ENCODE data around the gene NOG. TPM values are rescaled to one million over a fixed set of nuclear protein-coding genes. Genes with fewer than 3 reads are reported as not detected.
A peak's percentile ranks its signal among the peaks of the same experiment; 100 is the strongest.

The NOG gene
- total and polyA plus RNA-seq, 2 experiments from 2014 or later: 0.39 to 0.66 TPM

DNA sequence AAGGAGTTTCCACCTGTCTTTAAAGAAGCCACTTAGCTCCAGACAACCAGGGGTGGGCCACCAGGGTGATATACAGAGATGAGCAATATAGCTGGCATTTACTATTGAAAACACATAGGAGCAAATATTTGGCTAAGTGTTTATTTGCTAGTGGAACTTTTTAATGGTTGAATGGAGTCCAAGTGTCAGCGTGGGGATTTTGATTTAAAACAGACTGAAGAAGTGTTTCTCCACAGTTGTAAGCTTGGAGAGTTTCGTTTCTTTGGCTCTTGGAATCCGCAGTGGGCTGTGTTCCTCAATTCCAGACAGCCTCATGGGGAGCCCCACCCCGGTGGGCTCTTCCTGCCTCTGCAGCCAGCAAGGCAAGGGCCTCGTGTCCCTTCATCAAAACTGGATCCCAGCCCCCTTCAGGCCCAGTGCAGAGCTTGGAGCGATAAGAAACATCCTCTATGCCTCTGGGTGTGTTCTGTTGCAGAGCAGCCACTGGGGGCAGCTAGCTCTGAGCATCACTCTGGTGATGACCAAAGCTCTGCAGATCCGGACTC lies 36.1 kb downstream of the NOG start:
- H3K4me1 Mint-ChIP-seq: peaks cover 6% of the 10 kb centered on the region; the same call in 2 of the 3 replicates
- peak; percentile 99 for ATAC-seq
- no peak overlapping the region for H3K4me2 ChIP-seq
- no peak overlapping the region for H2AFZ ChIP-seq
- H3K27me3 Mint-ChIP-seq (ENCODE audit: insufficient read depth, low read depth, poor library complexity): peaks cover 5% of the 10 kb centered on the region
- TF ChIP-seq ZNF114 (CRISPR knock-in tag; IDR thresholded peaks at IDR 0.05) (no peak), EZH2 (IDR thresholded peaks at IDR 0.05; ENCODE audit: low read depth, unreplicated experiment) (no peak), JUNB (IDR thresholded peaks at IDR 0.05; ENCODE audit: unreplicated experiment) (no peak), NANOG (IDR thresholded peaks at IDR 0.05; ENCODE audit: borderline replicate concordance) (no peak)
- TF ChIP-seq, protein P1, sequence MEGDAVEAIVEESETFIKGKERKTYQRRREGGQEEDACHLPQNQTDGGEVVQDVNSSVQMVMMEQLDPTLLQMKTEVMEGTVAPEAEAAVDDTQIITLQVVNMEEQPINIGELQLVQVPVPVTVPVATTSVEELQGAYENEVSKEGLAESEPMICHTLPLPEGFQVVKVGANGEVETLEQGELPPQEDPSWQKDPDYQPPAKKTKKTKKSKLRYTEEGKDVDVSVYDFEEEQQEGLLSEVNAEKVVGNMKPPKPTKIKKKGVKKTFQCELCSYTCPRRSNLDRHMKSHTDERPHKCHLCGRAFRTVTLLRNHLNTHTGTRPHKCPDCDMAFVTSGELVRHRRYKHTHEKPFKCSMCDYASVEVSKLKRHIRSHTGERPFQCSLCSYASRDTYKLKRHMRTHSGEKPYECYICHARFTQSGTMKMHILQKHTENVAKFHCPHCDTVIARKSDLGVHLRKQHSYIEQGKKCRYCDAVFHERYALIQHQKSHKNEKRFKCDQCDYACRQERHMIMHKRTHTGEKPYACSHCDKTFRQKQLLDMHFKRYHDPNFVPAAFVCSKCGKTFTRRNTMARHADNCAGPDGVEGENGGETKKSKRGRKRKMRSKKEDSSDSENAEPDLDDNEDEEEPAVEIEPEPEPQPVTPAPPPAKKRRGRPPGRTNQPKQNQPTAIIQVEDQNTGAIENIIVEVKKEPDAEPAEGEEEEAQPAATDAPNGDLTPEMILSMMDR (conservative IDR thresholded peaks at IDR 0.05; ENCODE audit: low read depth in 2 of 2): peak; percentile 50 to 52
- no peaks in the 10 kb centered on the region for H4K20me1 ChIP-seq (replicated peaks; ENCODE audit: insufficient read depth)
- no peaks in the 10 kb centered on the region for H3K27me3 ChIP-seq (ENCODE audit: insufficient read depth)
- no peaks in the 10 kb centered on the region for H3F3A ChIP-seq (replicated peaks; ENCODE audit: low read depth)
- DNase-seq (ENCODE audit: low spot score): peak; percentile 83
- no peaks in the 10 kb centered on the region for H3K36me3 Mint-ChIP-seq (ENCODE audit: low read depth)
- no peaks in the 10 kb centered on the region for H3K79me2 ChIP-seq (replicated peaks; ENCODE audit: insufficient read depth)
- H3K9me2 ChIP-seq (ENCODE audit: insufficient read depth): no peaks in the 10 kb centered on the region
- H3K9me3 Mint-ChIP-seq: no peaks in the 10 kb centered on the region
- no peak overlapping the region for H3K27ac Mint-ChIP-seq
- no peak overlapping the region for H3K4me3 ChIP-seq
- H3K4me3 Mint-ChIP-seq: no peak overlapping the region
- peaks cover 2% of the 10 kb centered on the region for H3K4me1 ChIP-seq (ENCODE audit: insufficient read depth)
- no peaks in the 10 kb centered on the region for H3K36me3 ChIP-seq (ENCODE audit: insufficient read depth)
- H3K27ac ChIP-seq (ENCODE audit: low read depth): no peak overlapping the region

DNA sequence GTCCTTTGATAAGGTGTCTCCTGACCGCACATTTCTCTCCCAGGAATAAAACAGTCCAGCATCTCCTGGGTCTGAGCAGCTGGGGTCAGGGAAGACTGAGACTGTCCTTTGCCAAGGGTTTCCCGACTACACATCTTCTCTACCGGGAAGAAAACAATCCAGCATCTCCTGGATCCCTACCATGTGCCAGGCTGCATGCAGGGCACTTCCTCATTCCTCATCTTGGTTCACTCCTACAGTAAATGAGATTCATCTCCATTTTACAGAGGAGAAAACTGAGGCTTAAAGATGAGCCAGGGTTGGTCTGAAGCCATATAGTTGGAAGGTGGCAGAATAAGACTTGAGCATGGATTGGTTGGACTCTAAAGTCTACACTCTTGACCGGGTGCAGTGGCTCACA lies 36.7 kb downstream of the NOG start:
- H3K4me3 Mint-ChIP-seq: no peak overlapping the region
- no peaks in the 10 kb centered on the region for H3K36me3 Mint-ChIP-seq (ENCODE audit: low read depth)
- Histone ChIP-seq H3K4me3 (no peak overlapping the region), H4K20me1 (replicated peaks; ENCODE audit: insufficient read depth) (no peaks in the 10 kb centered on the region), H3F3A (replicated peaks; ENCODE audit: low read depth) (no peaks in the 10 kb centered on the region), H3K4me2 (no peak overlapping the region), H3K4me1 (ENCODE audit: insufficient read depth) (no peaks in the 10 kb centered on the region), H3K27ac (ENCODE audit: low read depth) (no peak overlapping the region), H3K9me2 (ENCODE audit: insufficient read depth) (no peaks in the 10 kb centered on the region), H2AFZ (no peak overlapping the region), H3K79me2 (replicated peaks; ENCODE audit: insufficient read depth) (no peaks in the 10 kb centered on the region), H3K36me3 (ENCODE audit: insufficient read depth) (no peaks in the 10 kb centered on the region), H3K27me3 (ENCODE audit: insufficient read depth) (no peaks in the 10 kb centered on the region)
- ATAC-seq (no peak), DNase-seq (ENCODE audit: low spot score) (no peak)
- TF ChIP-seq ZNF331 (CRISPR knock-in tag; IDR thresholded peaks at IDR 0.05; ENCODE audit: low read depth) (no peak), EZH2phosphoT487 (IDR thresholded peaks at IDR 0.05; ENCODE audit: unreplicated experiment) (no peak), NANOG (IDR thresholded peaks at IDR 0.05; ENCODE audit: borderline replicate concordance) (no peak)
- no peak overlapping the region for H3K27ac Mint-ChIP-seq
- H3K4me1 Mint-ChIP-seq: peaks cover under 1% of the 10 kb centered on the region; the same call in 1 of the 3 replicates
- no peaks in the 10 kb centered on the region for H3K9me3 Mint-ChIP-seq
- peaks cover 5% of the 10 kb centered on the region for H3K27me3 Mint-ChIP-seq (ENCODE audit: insufficient read depth, low read depth, poor library complexity)

DNA sequence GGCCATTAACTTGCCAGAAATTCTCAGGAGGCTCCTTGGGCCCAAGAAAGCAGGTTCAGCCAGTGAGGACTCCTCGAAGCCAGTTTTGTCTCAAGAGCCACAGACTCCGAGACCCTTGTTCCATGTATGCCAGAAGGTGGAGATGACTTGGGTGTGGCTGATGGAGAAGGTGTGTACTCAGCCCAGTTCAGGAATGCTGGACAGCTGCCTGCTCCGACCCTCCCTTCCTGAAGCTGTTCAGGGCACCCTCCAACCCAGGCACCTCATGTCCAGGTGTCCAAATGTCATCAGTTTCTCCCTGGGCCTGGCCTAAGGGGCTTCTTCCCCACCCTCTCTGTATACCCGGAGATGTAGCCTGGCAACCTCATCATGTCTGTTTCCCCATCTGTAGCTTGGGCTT lies 40.2 kb downstream of the NOG start:
- H3K4me1 ChIP-seq (ENCODE audit: insufficient read depth): no peaks in the 10 kb centered on the region
- H3K27me3 Mint-ChIP-seq (ENCODE audit: insufficient read depth, low read depth, poor library complexity): peaks cover 6% of the 10 kb centered on the region
- H3K27me3 ChIP-seq (ENCODE audit: insufficient read depth): no peaks in the 10 kb centered on the region
- H3K4me1 Mint-ChIP-seq: peaks cover 3% of the 10 kb centered on the region; the same call in 2 of the 3 replicates
- DNase-seq (ENCODE audit: low spot score) (no peak), ATAC-seq (no peak)
- H4K20me1 ChIP-seq (replicated peaks; ENCODE audit: insufficient read depth): no peaks in the 10 kb centered on the region
- no peak overlapping the region for H3K4me3 ChIP-seq
- H3K27ac Mint-ChIP-seq: no peak overlapping the region
- no peaks in the 10 kb centered on the region for H3K9me3 Mint-ChIP-seq
- H3K9me2 ChIP-seq (ENCODE audit: insufficient read depth): no peaks in the 10 kb centered on the region
- H3K36me3 ChIP-seq (ENCODE audit: insufficient read depth): no peaks in the 10 kb centered on the region
- no peak overlapping the region for H3K4me3 Mint-ChIP-seq
- no peaks in the 10 kb centered on the region for H3K36me3 Mint-ChIP-seq (ENCODE audit: low read depth)
- no peak overlapping the region for H3K4me2 ChIP-seq
- H3K79me2 ChIP-seq (replicated peaks; ENCODE audit: insufficient read depth): no peaks in the 10 kb centered on the region
- no peaks in the 10 kb centered on the region for H3F3A ChIP-seq (replicated peaks; ENCODE audit: low read depth)
- H3K27ac ChIP-seq (ENCODE audit: low read depth): no peak overlapping the region
- no peak overlapping the region for H2AFZ ChIP-seq
- TF ChIP-seq EZH2phosphoT487 (IDR thresholded peaks at IDR 0.05; ENCODE audit: unreplicated experiment): no peak
- no peak for TF ChIP-seq JUNB (IDR thresholded peaks at IDR 0.05; ENCODE audit: unreplicated experiment)
- TF ChIP-seq EZH2 (IDR thresholded peaks at IDR 0.05; ENCODE audit: low read depth, unreplicated experiment): no peak
- no peak for TF ChIP-seq NANOG (IDR thresholded peaks at IDR 0.05; ENCODE audit: borderline replicate concordance)
- TF ChIP-seq CREB1 (CRISPR knock-in tag; IDR thresholded peaks at IDR 0.05; ENCODE audit: low read depth): no peak
- TF ChIP-seq, protein P1 (conservative IDR thresholded peaks at IDR 0.05; ENCODE audit: low read depth in 2 of 2): no peak
- TF ChIP-seq, protein P2, sequence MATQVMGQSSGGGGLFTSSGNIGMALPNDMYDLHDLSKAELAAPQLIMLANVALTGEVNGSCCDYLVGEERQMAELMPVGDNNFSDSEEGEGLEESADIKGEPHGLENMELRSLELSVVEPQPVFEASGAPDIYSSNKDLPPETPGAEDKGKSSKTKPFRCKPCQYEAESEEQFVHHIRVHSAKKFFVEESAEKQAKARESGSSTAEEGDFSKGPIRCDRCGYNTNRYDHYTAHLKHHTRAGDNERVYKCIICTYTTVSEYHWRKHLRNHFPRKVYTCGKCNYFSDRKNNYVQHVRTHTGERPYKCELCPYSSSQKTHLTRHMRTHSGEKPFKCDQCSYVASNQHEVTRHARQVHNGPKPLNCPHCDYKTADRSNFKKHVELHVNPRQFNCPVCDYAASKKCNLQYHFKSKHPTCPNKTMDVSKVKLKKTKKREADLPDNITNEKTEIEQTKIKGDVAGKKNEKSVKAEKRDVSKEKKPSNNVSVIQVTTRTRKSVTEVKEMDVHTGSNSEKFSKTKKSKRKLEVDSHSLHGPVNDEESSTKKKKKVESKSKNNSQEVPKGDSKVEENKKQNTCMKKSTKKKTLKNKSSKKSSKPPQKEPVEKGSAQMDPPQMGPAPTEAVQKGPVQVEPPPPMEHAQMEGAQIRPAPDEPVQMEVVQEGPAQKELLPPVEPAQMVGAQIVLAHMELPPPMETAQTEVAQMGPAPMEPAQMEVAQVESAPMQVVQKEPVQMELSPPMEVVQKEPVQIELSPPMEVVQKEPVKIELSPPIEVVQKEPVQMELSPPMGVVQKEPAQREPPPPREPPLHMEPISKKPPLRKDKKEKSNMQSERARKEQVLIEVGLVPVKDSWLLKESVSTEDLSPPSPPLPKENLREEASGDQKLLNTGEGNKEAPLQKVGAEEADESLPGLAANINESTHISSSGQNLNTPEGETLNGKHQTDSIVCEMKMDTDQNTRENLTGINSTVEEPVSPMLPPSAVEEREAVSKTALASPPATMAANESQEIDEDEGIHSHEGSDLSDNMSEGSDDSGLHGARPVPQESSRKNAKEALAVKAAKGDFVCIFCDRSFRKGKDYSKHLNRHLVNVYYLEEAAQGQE (IDR thresholded peaks at IDR 0.05; ENCODE audit: unreplicated experiment): no peak
- no peak for TF ChIP-seq POLR2AphosphoS5 (IDR thresholded peaks at IDR 0.05; ENCODE audit: low read depth)
- TF ChIP-seq ZNF331 (CRISPR knock-in tag; IDR thresholded peaks at IDR 0.05; ENCODE audit: low read depth): no peak
- TF ChIP-seq ZNF114 (CRISPR knock-in tag; IDR thresholded peaks at IDR 0.05): no peak

All from GM23338 (cell line).